CD4-positive, alpha-beta T cell (primary cell): ENCODE measurements around the gene PRKN. TPM values are rescaled to one million over a fixed set of nuclear protein-coding genes. Genes with fewer than 3 reads are reported as not detected.

Experiments used
- ATAC-seq: fragments of 200-7000 bp; cut with Tn5 transposase; one replicate; pipeline ENCODE4 v1.10.0; 2022; ENCODE audit warnings: mild to moderate bottlenecking; ENCODE audit not compliant: poor library complexity
- CTCF ChIA-PET: fragments of 350-600 bp; sonication (Branson Sonifier 250); formaldehyde crosslinking; loops from one replicate; lab custom pipeline; 2021; ENCODE audit warnings: antibody characterized with exemption, inconsistent platforms; lab: Charles Lee
- POLR2A ChIA-PET: fragments of 350-600 bp; sonication (Branson Sonifier 250); formaldehyde crosslinking; loops from one replicate; lab custom pipeline; 2021; ENCODE audit warnings: antibody characterized with exemption, inconsistent platforms; lab: Charles Lee
- DNase-seq, 14 experiments: peaks; one replicate each; pipeline ENCODE4 v3.0.0-alpha.2; 2013 to 2020; ENCODE audit warnings: mixed read lengths in 2 of 14
- H3K27ac ChIP-seq, 2 donors: one replicate each; pipeline versions ENCODE4 v1.5.1 to v1.7.0; 2013; ENCODE audit warnings: low read length in 2 of 2, low read depth in 1 of 2, mild to moderate bottlenecking in 1 of 2
- H3K27me3 ChIP-seq, 2 experiments: 1 replicate in 1 of 2; 2 replicates in 1 of 2; pipeline versions ENCODE4 v1.6.1 to v1.7.0; 2013; ENCODE audit warnings: low read length in 2 of 2, control low read depth in 1 of 2, mild to moderate bottlenecking in 1 of 2, moderate library complexity in 1 of 2; ENCODE audit not compliant: insufficient read depth in 2 of 2, control insufficient read depth in 1 of 2
- H3K36me3 ChIP-seq: one replicate; pipeline ENCODE4 v1.6.1; 2013; ENCODE audit warnings: low read length, control low read depth; ENCODE audit not compliant: insufficient read depth
- H3K4me1 ChIP-seq: one replicate; pipeline ENCODE4 v1.6.1; 2013; ENCODE audit warnings: low read length, control low read depth; ENCODE audit not compliant: insufficient read depth
- H3K4me3 ChIP-seq: one replicate; pipeline ENCODE4 v1.5.1; 2013; ENCODE audit warnings: mild to moderate bottlenecking, low read length, moderate library complexity
- H3K9me3 ChIP-seq, 2 experiments: 1 replicate in 1 of 2; 2 replicates in 1 of 2; pipeline versions ENCODE4 v1.6.1 to v1.7.0; 2013; ENCODE audit warnings: low read length in 2 of 2, mild to moderate bottlenecking in 2 of 2, control low read depth in 1 of 2, moderate library complexity in 1 of 2; ENCODE audit not compliant: control insufficient read depth in 1 of 2, insufficient read depth in 1 of 2
- H3K27ac Mint-ChIP-seq: one replicate; pipeline ENCODE4 v1.8.0; 2020; ENCODE audit warnings: mixed read lengths
- H3K27me3 Mint-ChIP-seq: one replicate; pipeline ENCODE4 v1.8.0; 2021; ENCODE audit warnings: mixed read lengths
- H3K36me3 Mint-ChIP-seq: one replicate; pipeline ENCODE4 v1.8.0; 2021; ENCODE audit warnings: low read depth, mixed read lengths
- H3K4me1 Mint-ChIP-seq: one replicate; pipeline ENCODE4 v1.8.0; 2021; ENCODE audit warnings: low read depth, mixed read lengths
- H3K4me3 Mint-ChIP-seq: one replicate; pipeline ENCODE4 v1.8.0; 2020; ENCODE audit warnings: mild to moderate bottlenecking, mixed read lengths
- H3K9me3 Mint-ChIP-seq: one replicate; pipeline ENCODE4 v1.8.0; 2020; ENCODE audit warnings: mixed read lengths
- CTCF ChIP-seq: fragments of 200-600 bp; IDR thresholded peaks from one replicate; pipeline ENCODE4 v1.8.0; 2022; ENCODE audit warnings: antibody characterized with exemption, mild to moderate bottlenecking
- intact Hi-C, 2 experiments: fragments of 100-400 bp; cut with DNase I in 1 of 2; cut with micrococcal nuclease in 1 of 2; formaldehyde crosslinking; loops; one replicate each; pipeline versions ENCODE4 v1.15.1 to v1.9.0; 2023 to 2025; cut with DNase I, micrococcal nuclease
- total RNA-seq, 174 experiments: library from RNA in 2 of 174; stranded (reverse) in 2 of 174; gene quantifications; one replicate each; pipeline ENCODE4 v1.2.3 and lab custom pipeline; 2021 to 2026

PRKN gene
- total RNA-seq, 2 experiments from 2014 or later, result 5.2 to 5.4 TPM

- H3K27me3 ChIP-seq, result no peaks in the 10 kb centered on the region
- POLR2A ChIA-PET, result no interaction called here
- intact Hi-C loops, result no loop called here
- no peak overlapping the region for H3K27ac ChIP-seq
- no peaks in the 10 kb centered on the region for H3K4me1 ChIP-seq
- CTCF ChIA-PET, result no interaction called here
- ATAC-seq, result no peak
- no peak overlapping the region for H3K27ac Mint-ChIP-seq
- H3K4me3 Mint-ChIP-seq, result no peak overlapping the region
- H3K27me3 Mint-ChIP-seq, result no peaks in the 10 kb centered on the region
- H3K4me1 Mint-ChIP-seq, result no peaks in the 10 kb centered on the region
- H3K36me3 Mint-ChIP-seq, result no peaks in the 10 kb centered on the region
- no peaks in the 10 kb centered on the region for H3K36me3 ChIP-seq
- peaks cover 0 to 4% of the 10 kb centered on the region in 2 experiments for H3K9me3 ChIP-seq
- no peak overlapping the region for H3K4me3 ChIP-seq
- H3K9me3 Mint-ChIP-seq, result peaks cover 3% of the 10 kb centered on the region
- no peak for DNase-seq
- no peak for TF ChIP-seq CTCF
These were observed 570.2 kb downstream of the PRKN start for GRCh38 chr6:162157167-162157870.

- Mint-ChIP-seq H3K4me3 (no peak overlapping the region), H3K27ac (no peak overlapping the region), H3K9me3 (peaks cover 3% of the 10 kb centered on the region), H3K27me3 (no peaks in the 10 kb centered on the region), H3K36me3 (no peaks in the 10 kb centered on the region), H3K4me1 (no peaks in the 10 kb centered on the region)
- H3K4me1 ChIP-seq, result no peaks in the 10 kb centered on the region
- TF ChIP-seq CTCF, result no peak
- ChIA-PET CTCF (no interaction called here), POLR2A (no interaction called here)
- ATAC-seq, result no peak
- DNase-seq, result no peak
- intact Hi-C loops, result no loop called here
- no peak overlapping the region for H3K27ac ChIP-seq
- H3K4me3 ChIP-seq, result no peak overlapping the region
- H3K36me3 ChIP-seq, result no peaks in the 10 kb centered on the region
- no peaks in the 10 kb centered on the region for H3K27me3 ChIP-seq
- H3K9me3 ChIP-seq, result peaks cover 0 to 4% of the 10 kb centered on the region in 2 experiments
These were observed 571.4 kb downstream of the PRKN start for GRCh38 chr6:162156146-162156545.

- H3K36me3 Mint-ChIP-seq, result no peaks in the 10 kb centered on the region
- no peak overlapping the region for H3K4me3 Mint-ChIP-seq
- H3K9me3 ChIP-seq, result peaks cover 0 to 4% of the 10 kb centered on the region in 2 experiments
- H3K4me1 ChIP-seq, result no peaks in the 10 kb centered on the region
- H3K36me3 ChIP-seq, result no peaks in the 10 kb centered on the region
- no peak overlapping the region for H3K4me3 ChIP-seq
- DNase-seq (no peak), ATAC-seq (no peak)
- no peak for TF ChIP-seq CTCF
- peaks cover 3% of the 10 kb centered on the region for H3K9me3 Mint-ChIP-seq
- H3K4me1 Mint-ChIP-seq, result no peaks in the 10 kb centered on the region
- ChIA-PET CTCF (no interaction called here), POLR2A (no interaction called here)
- H3K27me3 ChIP-seq, result no peaks in the 10 kb centered on the region
- no peak overlapping the region for H3K27ac Mint-ChIP-seq
- H3K27me3 Mint-ChIP-seq, result no peaks in the 10 kb centered on the region
- intact Hi-C loops, result no loop called here
- H3K27ac ChIP-seq, result no peak overlapping the region
These were observed 572.6 kb downstream of the PRKN start for GRCh38 chr6:162154930-162155329.
